Measurements from ENCODE around the gene ZNF48.
A peak's percentile ranks its signal among the peaks of the same experiment; 100 is the strongest.

Gene ZNF48

GRCh38 chr16:30398661-30399434 is 3.6 kb downstream of the ZNF48 start:
- H3K36me3 ChIP-seq (ENCODE audit: control insufficient read depth, insufficient read depth, low read length), result peaks cover 21% of the 10 kb centered on the region
- peak overlapping the region; percentile 98 for H3K9ac ChIP-seq (ENCODE audit: low read length)
- H3K27me3 ChIP-seq (ENCODE audit: control insufficient read depth, insufficient read depth, low read length), result no peaks in the 10 kb centered on the region
- H3K4me1 ChIP-seq (ENCODE audit: control insufficient read depth, insufficient read depth, low read length), result peaks cover 27% of the 10 kb centered on the region
- H3K4me3 ChIP-seq (ENCODE audit: low read depth, low read length), result no peak overlapping the region
- no peaks in the 10 kb centered on the region for H3K9me3 ChIP-seq (ENCODE audit: control insufficient read depth, insufficient read depth, low read depth, low read length)
- H3K27ac ChIP-seq (ENCODE audit: low read depth, low read length), result no peak overlapping the region; the same call in 1 of the 2 replicates

- H3K27me3 ChIP-seq (ENCODE audit: control insufficient read depth, insufficient read depth, low read length), result no peaks in the 10 kb centered on the region
- peaks cover 21% of the 10 kb centered on the region for H3K36me3 ChIP-seq (ENCODE audit: control insufficient read depth, insufficient read depth, low read length)
- no peaks in the 10 kb centered on the region for H3K9me3 ChIP-seq (ENCODE audit: control insufficient read depth, insufficient read depth, low read depth, low read length)
- H3K9ac ChIP-seq (ENCODE audit: low read length), result peak overlapping the region; percentile 98
- H3K4me1 ChIP-seq (ENCODE audit: control insufficient read depth, insufficient read depth, low read length), result peaks cover 20% of the 10 kb centered on the region
- peak overlapping the region; percentile 58 for H3K4me3 ChIP-seq (ENCODE audit: low read depth, low read length)
- H3K27ac ChIP-seq (ENCODE audit: low read depth, low read length), result peak overlapping the region; percentile 93; the same call in 1 of the 2 replicates
Measured at GRCh38 chr16:30399435-30400186, 4.4 kb downstream of the ZNF48 start.

- Histone ChIP-seq H3K9ac (ENCODE audit: low read length) (no peak overlapping the region), H3K27ac (ENCODE audit: low read depth, low read length) (no peak overlapping the region)
Measured at GRCh38 chr16:30401768-30402425, 6.7 kb downstream of the ZNF48 start.

GRCh38 chr16:30406795-30407101 is 11.5 kb downstream of the ZNF48 start:
- H3K9ac ChIP-seq (ENCODE audit: low read length), result peak overlapping the region; percentile 86
- H3K36me3 ChIP-seq (ENCODE audit: control insufficient read depth, insufficient read depth, low read length), result peaks cover 12% of the 10 kb centered on the region
- H3K9me3 ChIP-seq (ENCODE audit: control insufficient read depth, insufficient read depth, low read depth, low read length), result no peaks in the 10 kb centered on the region
- peak overlapping the region; percentile 82; the same call in 1 of the 2 replicates for H3K27ac ChIP-seq (ENCODE audit: low read depth, low read length)
- peak overlapping the region; percentile 85 for H3K4me3 ChIP-seq (ENCODE audit: low read depth, low read length)
- H3K27me3 ChIP-seq (ENCODE audit: control insufficient read depth, insufficient read depth, low read length), result no peaks in the 10 kb centered on the region
- peaks cover 13% of the 10 kb centered on the region; the same call in 1 of the 2 replicates for H3K4me1 ChIP-seq (ENCODE audit: control insufficient read depth, insufficient read depth, low read length)

More at GRCh38 chr16:30401768-30402425, 6.7 kb downstream of the ZNF48 start:
- no peak overlapping the region for H3K4me3 ChIP-seq (ENCODE audit: low read depth, low read length)
- H3K4me1 ChIP-seq (ENCODE audit: control insufficient read depth, insufficient read depth, low read length), result peaks cover 22% of the 10 kb centered on the region
- no peaks in the 10 kb centered on the region for H3K27me3 ChIP-seq (ENCODE audit: control insufficient read depth, insufficient read depth, low read length)
- no peaks in the 10 kb centered on the region for H3K9me3 ChIP-seq (ENCODE audit: control insufficient read depth, insufficient read depth, low read depth, low read length)
- peaks cover 20% of the 10 kb centered on the region for H3K36me3 ChIP-seq (ENCODE audit: control insufficient read depth, insufficient read depth, low read length)

- H3K27ac ChIP-seq (ENCODE audit: low read depth, low read length), result peak within 1 kb of the TSS; percentile 82; the same call in 1 of the 2 replicates
Measured at GRCh38 chr16:30407102-30407803, 12.0 kb downstream of the ZNF48 start, which contains the start of gene ZNF771. ZNF771 (plus strand) TSS chr16:30407606; CDS start chr16:30408054, 448 bp downstream.

GRCh38 chr16:30407804-30408534 is 12.7 kb downstream of the ZNF48 start:
- no peaks in the 10 kb centered on the region for H3K27me3 ChIP-seq (ENCODE audit: control insufficient read depth, insufficient read depth, low read length)
- H3K27ac ChIP-seq (ENCODE audit: low read depth, low read length), result peak overlapping the region; percentile 82; the same call in 1 of the 2 replicates
- no peaks in the 10 kb centered on the region for H3K9me3 ChIP-seq (ENCODE audit: control insufficient read depth, insufficient read depth, low read depth, low read length)
- H3K4me1 ChIP-seq (ENCODE audit: control insufficient read depth, insufficient read depth, low read length), result peaks cover 12% of the 10 kb centered on the region; the same call in 1 of the 2 replicates
- peak overlapping the region; percentile 92 for H3K9ac ChIP-seq (ENCODE audit: low read length)
- H3K4me3 ChIP-seq (ENCODE audit: low read depth, low read length), result peak overlapping the region; percentile 85
- peaks cover 24% of the 10 kb centered on the region for H3K36me3 ChIP-seq (ENCODE audit: control insufficient read depth, insufficient read depth, low read length)

More at GRCh38 chr16:30407102-30407803, 12.0 kb downstream of the ZNF48 start, which contains the start of gene ZNF771:
- peaks cover 12% of the 10 kb centered on the region; the same call in 1 of the 2 replicates for H3K4me1 ChIP-seq (ENCODE audit: control insufficient read depth, insufficient read depth, low read length)
- H3K27me3 ChIP-seq (ENCODE audit: control insufficient read depth, insufficient read depth, low read length), result no peaks in the 10 kb centered on the region
- H3K9me3 ChIP-seq (ENCODE audit: control insufficient read depth, insufficient read depth, low read depth, low read length), result no peaks in the 10 kb centered on the region
- peak within 1 kb of the TSS; percentile 85 for H3K4me3 ChIP-seq (ENCODE audit: low read depth, low read length)
- peak within 1 kb of the TSS; percentile 92 for H3K9ac ChIP-seq (ENCODE audit: low read length)
- H3K36me3 ChIP-seq (ENCODE audit: control insufficient read depth, insufficient read depth, low read length), result peaks cover 17% of the 10 kb centered on the region

GRCh38 chr16:30409125-30410060 is 14.2 kb downstream of the ZNF48 start:
- Histone ChIP-seq H3K9ac (ENCODE audit: low read length) (no peak overlapping the region), H3K4me3 (ENCODE audit: low read depth, low read length) (peak overlapping the region; percentile 5; the same call in 1 of the 2 replicates), H3K4me1 (ENCODE audit: control insufficient read depth, insufficient read depth, low read length) (peaks cover 12% of the 10 kb centered on the region; the same call in 1 of the 2 replicates), H3K9me3 (ENCODE audit: control insufficient read depth, insufficient read depth, low read depth, low read length) (no peaks in the 10 kb centered on the region), H3K27me3 (ENCODE audit: control insufficient read depth, insufficient read depth, low read length) (no peaks in the 10 kb centered on the region), H3K27ac (ENCODE audit: low read depth, low read length) (no peak overlapping the region), H3K36me3 (ENCODE audit: control insufficient read depth, insufficient read depth, low read length) (peaks cover 38% of the 10 kb centered on the region)

- Histone ChIP-seq H3K4me1 (ENCODE audit: control insufficient read depth, insufficient read depth, low read length) (peaks cover 14% of the 10 kb centered on the region; the same call in 1 of the 2 replicates), H3K27me3 (ENCODE audit: control insufficient read depth, insufficient read depth, low read length) (no peaks in the 10 kb centered on the region), H3K4me3 (ENCODE audit: low read depth, low read length) (no peak overlapping the region), H3K27ac (ENCODE audit: low read depth, low read length) (no peak overlapping the region), H3K9me3 (ENCODE audit: control insufficient read depth, insufficient read depth, low read depth, low read length) (no peaks in the 10 kb centered on the region), H3K9ac (ENCODE audit: low read length) (no peak overlapping the region), H3K36me3 (ENCODE audit: control insufficient read depth, insufficient read depth, low read length) (peaks cover 38% of the 10 kb centered on the region)
Measured at GRCh38 chr16:30413112-30413806, 18.0 kb downstream of the ZNF48 start.

GRCh38 chr16:30414159-30414558 is 18.9 kb downstream of the ZNF48 start:
- Histone ChIP-seq H3K4me1 (ENCODE audit: control insufficient read depth, insufficient read depth, low read length) (peaks cover 13% of the 10 kb centered on the region), H3K9ac (ENCODE audit: low read length) (no peak overlapping the region), H3K4me3 (ENCODE audit: low read depth, low read length) (no peak overlapping the region), H3K27me3 (ENCODE audit: control insufficient read depth, insufficient read depth, low read length) (no peaks in the 10 kb centered on the region), H3K27ac (ENCODE audit: low read depth, low read length) (no peak overlapping the region), H3K36me3 (ENCODE audit: control insufficient read depth, insufficient read depth, low read length) (peaks cover 38% of the 10 kb centered on the region), H3K9me3 (ENCODE audit: control insufficient read depth, insufficient read depth, low read depth, low read length) (no peaks in the 10 kb centered on the region)
